Sigmoid colon (tissue), 7 donors: ENCODE results near the gene SHISA8. TPM values are rescaled to one million over a fixed set of nuclear protein-coding genes. Genes with fewer than 3 reads are reported as not detected.

ENCODE experiments used
- DNase-seq: peaks from one replicate; pipeline ENCODE4 v3.0.0-alpha.2; 2019
- H3K27ac ChIP-seq, 4 donors: fragments of 200-600 bp; sonication (generic); one replicate each; pipeline ENCODE4 v1.5.1; 2016 to 2019; ENCODE audit warnings: mild to moderate bottlenecking in 1 of 4
- H3K27me3 ChIP-seq, 3 donors: fragments of 200-600 bp; sonication (generic); one replicate each; pipeline ENCODE4 v1.5.1; 2019; ENCODE audit warnings: mild to moderate bottlenecking in 1 of 3
- H3K36me3 ChIP-seq, 4 donors: fragments of 200-600 bp; sonication (generic); one replicate each; pipeline ENCODE4 v1.5.1; 2016 to 2019
- H3K4me1 ChIP-seq, 4 donors: fragments of 200-600 bp; sonication (generic); one replicate each; pipeline ENCODE4 v1.5.1; 2017 to 2019
- H3K4me3 ChIP-seq, 4 donors: fragments of 200-600 bp; sonication (generic); one replicate each; pipeline ENCODE4 v1.5.1; 2017 to 2019; ENCODE audit warnings: mild to moderate bottlenecking in 2 of 4, moderate library complexity in 1 of 4
- H3K9me3 ChIP-seq, 4 donors: fragments of 200-600 bp in 3 of 4; sonication (generic) in 3 of 4; one replicate each; pipeline versions ENCODE4 v1.5.1 to v1.6.1; 2013 to 2019
- EP300 ChIP-seq, 4 donors: sonication (generic); formaldehyde crosslinking; IDR thresholded peaks; one replicate each; pipeline ENCODE4 v1.6.1; 2017; ENCODE audit warnings: antibody characterized with exemption in 4 of 4
- POLR2A ChIP-seq, 2 donors: fragments of 450-650 bp; IDR thresholded peaks; one replicate each; pipeline ENCODE4 v1.6.1; 2016; ENCODE audit warnings: antibody characterized with exemption in 2 of 2, mild to moderate bottlenecking in 2 of 2, moderate library complexity in 2 of 2
- POLR2AphosphoS5 ChIP-seq, 4 donors: sonication (generic); formaldehyde crosslinking; IDR thresholded peaks; one replicate each; pipeline ENCODE4 v1.6.1; 2017; ENCODE audit warnings: antibody characterized with exemption in 4 of 4
- WGBS, 2 donors: extraction: QIAGEN DNeasy Blood & Tissue Kit; methylation state at CpG; one replicate each; pipeline ENCODE4 v1.1.7; 2013; 5-methylcytosine and 5-hydroxymethylcytosine counted together
- intact Hi-C: fragments of 100-400 bp; cut with DNase I; formaldehyde crosslinking; loops from one replicate; pipeline ENCODE4 v1.15.1; 2023
- polyA plus RNA-seq, 3 donors: library from polyadenylated mRNA; stranded (reverse); fragments of 200-250 nt; gene quantifications; one replicate each; pipeline ENCODE4 v1.2.3, GENCODE V29; 2013
- small RNA-seq, 3 donors: library from RNA; depleted of rRNA; stranded (forward); fragments of <200 nt; gene quantifications; one replicate each; pipeline ENCODE3, GENCODE V24; 2016
- total RNA-seq, 4 donors: library from RNA; depleted of rRNA; stranded (reverse); fragments of >200 nt; gene quantifications; one replicate each; pipeline ENCODE4 v1.1.0, GENCODE V29; 2016
- TF ChIP-seq, protein P1 (sequence below), 4 experiments: fragments of 450-650 bp in 3 of 4; fragments of 200-600 bp in 1 of 4; IDR thresholded peaks; one replicate each; pipeline ENCODE4 v1.5.1; 2016 to 2019; ENCODE audit warnings: antibody characterized with exemption in 4 of 4, mild to moderate bottlenecking in 3 of 4, moderate library complexity in 2 of 4
- donor health status: healthy with polysubstance abuse.
- donor health status: Bipolar disorder and iron deficiency.
- donor health status: healthy.

SHISA8 gene
- total and polyA plus RNA-seq, 7 donors = 0.12 TPM; not detected in 6

DNA sequence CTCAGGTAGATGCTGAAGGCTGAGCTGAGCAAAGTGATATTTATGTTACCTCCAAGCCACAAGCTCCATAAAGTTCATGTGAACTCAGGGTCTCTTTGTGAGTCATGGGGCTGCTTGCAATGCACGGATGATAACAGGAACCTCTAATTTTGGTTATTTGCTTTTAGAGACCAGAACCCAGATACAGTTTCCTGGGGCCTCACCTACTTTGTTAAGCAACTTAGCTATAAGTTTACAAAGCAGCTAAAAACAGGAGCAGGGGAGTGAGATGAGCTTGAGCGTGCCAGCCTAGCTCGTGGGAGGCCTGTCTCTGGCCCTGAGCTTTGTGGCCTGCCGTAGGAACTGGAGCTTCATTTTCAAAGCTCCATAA is 52.7 kb downstream of the SHISA8 start:
- Histone ChIP-seq H3K4me1 (peaks cover 0 to 40% (median 19%) of the 10 kb centered on the region in 4 donors), H3K9me3 (no peaks in the 10 kb centered on the region), H3K27me3 (no peaks in the 10 kb centered on the region), H3K27ac (peak overlapping the region; percentile 54 to 79 (median 72)), H3K4me3 (no peak overlapping the region), H3K36me3 (peaks cover 0 to 7% (median 3%) of the 10 kb centered on the region in 4 donors)
- no peak for DNase-seq
- WGBS, 2 donors = 40 to 57% methylated on average over 4 of the region's 4 CpGs
- intact Hi-C loops = loop anchor here (5.0 kb wide), 1 partner anchor 115 kb away; no protein-coding TSS in a partner anchor
- TF ChIP-seq POLR2A (IDR thresholded peaks at IDR 0.05) (no peak), EP300 (IDR thresholded peaks at IDR 0.05) (no peak), POLR2AphosphoS5 (IDR thresholded peaks at IDR 0.05) (no peak)
- TF ChIP-seq, protein P1, sequence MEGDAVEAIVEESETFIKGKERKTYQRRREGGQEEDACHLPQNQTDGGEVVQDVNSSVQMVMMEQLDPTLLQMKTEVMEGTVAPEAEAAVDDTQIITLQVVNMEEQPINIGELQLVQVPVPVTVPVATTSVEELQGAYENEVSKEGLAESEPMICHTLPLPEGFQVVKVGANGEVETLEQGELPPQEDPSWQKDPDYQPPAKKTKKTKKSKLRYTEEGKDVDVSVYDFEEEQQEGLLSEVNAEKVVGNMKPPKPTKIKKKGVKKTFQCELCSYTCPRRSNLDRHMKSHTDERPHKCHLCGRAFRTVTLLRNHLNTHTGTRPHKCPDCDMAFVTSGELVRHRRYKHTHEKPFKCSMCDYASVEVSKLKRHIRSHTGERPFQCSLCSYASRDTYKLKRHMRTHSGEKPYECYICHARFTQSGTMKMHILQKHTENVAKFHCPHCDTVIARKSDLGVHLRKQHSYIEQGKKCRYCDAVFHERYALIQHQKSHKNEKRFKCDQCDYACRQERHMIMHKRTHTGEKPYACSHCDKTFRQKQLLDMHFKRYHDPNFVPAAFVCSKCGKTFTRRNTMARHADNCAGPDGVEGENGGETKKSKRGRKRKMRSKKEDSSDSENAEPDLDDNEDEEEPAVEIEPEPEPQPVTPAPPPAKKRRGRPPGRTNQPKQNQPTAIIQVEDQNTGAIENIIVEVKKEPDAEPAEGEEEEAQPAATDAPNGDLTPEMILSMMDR (IDR thresholded peaks at IDR 0.05) = no peak

Small RNAs within 50 kb of the gene (small RNA-seq; reads per million reads assigned to genes)
- 0 to 0.86 (median 0.12) reads per million in 3 donors for gene MIR33A

Other genes starting within 250 kb of the SHISA8 start
- 100 to 1,000 TPM in 2 of 4 donors, 10 to 100 TPM in 2; 69.8 to 121 (median 99.0) TPM for gene SNU13, start 226.2 kb downstream of the SHISA8 start, total RNA-seq
- gene SNU13, start 226.2 kb downstream of the SHISA8 start, polyA plus RNA-seq = 100 to 1,000 TPM; 103 to 146 (median 125) TPM
- 1 to 10 TPM in 1 of 4 donors, under 1 TPM in 1, not detected in 2; 0.54 to 1.2 TPM for gene MEI1, start 215.6 kb downstream of the SHISA8 start, total RNA-seq
- 1 to 10 TPM in 2 of 3 donors, under 1 TPM in 1; 0.60 to 6.4 (median 1.4) TPM for gene MEI1, start 215.6 kb downstream of the SHISA8 start, polyA plus RNA-seq
- gene CCDC134, start 114.4 kb downstream of the SHISA8 start, total RNA-seq = 1 to 10 TPM; 4.5 to 8.6 (median 7.9) TPM
- 1 to 10 TPM in 2 of 3 donors, under 1 TPM in 1; 0.60 to 6.1 (median 3.0) TPM for gene CCDC134, start 114.4 kb downstream of the SHISA8 start, polyA plus RNA-seq
- gene SREBF2, start 82.0 kb downstream of the SHISA8 start, total RNA-seq = 10 to 100 TPM; 25.2 to 51.0 (median 33.4) TPM
- 100 to 1,000 TPM in 1 of 3 donors, 10 to 100 TPM in 2; 13.8 to 132 (median 15.3) TPM for gene SREBF2, start 82.0 kb downstream of the SHISA8 start, polyA plus RNA-seq
- gene TNFRSF13C, start 11.7 kb upstream of the SHISA8 start, total RNA-seq = not detected
- 10 to 100 TPM in 1 of 3 donors, 1 to 10 TPM in 1, under 1 TPM in 1; 0.23 to 23.9 (median 1.2) TPM for gene TNFRSF13C, start 11.7 kb upstream of the SHISA8 start, polyA plus RNA-seq
- 1 to 10 TPM in 3 of 4 donors, not detected in 1; 1.1 to 5.4 (median 2.5) TPM for gene CENPM, start 32.1 kb upstream of the SHISA8 start, total RNA-seq
- gene CENPM, start 32.1 kb upstream of the SHISA8 start, polyA plus RNA-seq = 10 to 100 TPM; 24.0 to 48.5 (median 35.8) TPM
- 1 to 10 TPM; 1.1 to 1.6 (median 1.3) TPM for gene SEPTIN3, start 54.4 kb upstream of the SHISA8 start, total RNA-seq
- gene SEPTIN3, start 54.4 kb upstream of the SHISA8 start, polyA plus RNA-seq = under 1 TPM; 0.46 to 0.71 (median 0.60) TPM
- 1 to 10 TPM in 1 of 4 donors, under 1 TPM in 3; 0.71 to 2.8 (median 0.89) TPM for gene WBP2NL, start 83.7 kb upstream of the SHISA8 start, total RNA-seq
- gene WBP2NL, start 83.7 kb upstream of the SHISA8 start, polyA plus RNA-seq = 1 to 10 TPM in 1 of 3 donors, under 1 TPM in 1, not detected in 1; 0.89 to 1.2 TPM
- 10 to 100 TPM; 18.6 to 28.6 (median 21.7) TPM for gene NAGA, start 155.7 kb upstream of the SHISA8 start, total RNA-seq
- 10 to 100 TPM in 2 of 3 donors, 1 to 10 TPM in 1; 6.6 to 27.7 (median 20.1) TPM for gene NAGA, start 155.7 kb upstream of the SHISA8 start, polyA plus RNA-seq
- 10 to 100 TPM; 13.8 to 18.0 (median 15.6) TPM for gene PHETA2, start 159.2 kb upstream of the SHISA8 start, total RNA-seq
- 10 to 100 TPM; 13.2 to 17.4 (median 13.4) TPM for gene PHETA2, start 159.2 kb upstream of the SHISA8 start, polyA plus RNA-seq
- 10 to 100 TPM; 12.1 to 23.9 (median 21.9) TPM for gene SMDT1, start 164.6 kb upstream of the SHISA8 start, total RNA-seq
- gene SMDT1, start 164.6 kb upstream of the SHISA8 start, polyA plus RNA-seq = 100 to 1,000 TPM in 2 of 3 donors, 10 to 100 TPM in 1; 87.4 to 187 (median 181) TPM
- gene NDUFA6, start 175.7 kb upstream of the SHISA8 start, total RNA-seq = 100 to 1,000 TPM in 1 of 4 donors, 10 to 100 TPM in 3; 61.8 to 104 (median 82.6) TPM
- gene NDUFA6, start 175.7 kb upstream of the SHISA8 start, polyA plus RNA-seq = 100 to 1,000 TPM; 112 to 248 (median 161) TPM
- gene CYP2D6, start 215.7 kb upstream of the SHISA8 start, total RNA-seq = under 1 TPM in 2 of 4 donors, not detected in 2; 0.36 to 0.81 TPM
- 1 to 10 TPM in 2 of 3 donors, not detected in 1; 1.6 to 3.7 TPM for gene CYP2D6, start 215.7 kb upstream of the SHISA8 start, polyA plus RNA-seq